ENCODE results near the gene TTC34.

The TTC34 gene

GRCh38 chr1:2828586-2829250, 27.2 kb upstream of the TTC34 start:
- no peak for DNase-seq

DNA sequence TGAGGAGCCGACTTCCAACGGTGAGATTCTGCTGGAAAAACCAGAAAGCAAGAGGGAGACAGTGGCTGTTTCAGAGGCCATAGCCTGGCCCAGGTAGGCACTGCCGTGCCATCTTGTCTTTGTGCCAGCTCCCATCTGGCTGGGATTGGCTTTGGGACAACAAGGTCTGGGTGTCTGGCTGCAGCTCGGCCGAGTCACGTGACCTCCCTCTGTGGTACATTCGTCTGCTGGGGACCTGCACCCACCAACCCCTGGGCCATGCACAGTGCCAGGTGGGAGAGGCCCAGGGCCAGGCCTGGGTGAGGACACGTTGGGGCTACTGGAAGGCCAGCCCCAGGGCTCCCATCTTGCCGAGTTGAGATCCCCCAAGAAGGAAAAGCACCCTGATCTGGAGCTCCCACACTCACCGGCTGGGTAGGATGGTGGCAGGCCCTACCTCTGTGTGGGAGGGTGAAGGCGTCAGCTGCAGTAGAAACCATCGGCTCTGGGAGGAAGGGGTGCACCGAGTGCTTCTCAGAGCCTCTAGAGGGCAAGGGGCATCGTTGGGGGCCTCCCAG, 25.3 kb upstream of the TTC34 start:
- DNase-seq: no peak

DNA sequence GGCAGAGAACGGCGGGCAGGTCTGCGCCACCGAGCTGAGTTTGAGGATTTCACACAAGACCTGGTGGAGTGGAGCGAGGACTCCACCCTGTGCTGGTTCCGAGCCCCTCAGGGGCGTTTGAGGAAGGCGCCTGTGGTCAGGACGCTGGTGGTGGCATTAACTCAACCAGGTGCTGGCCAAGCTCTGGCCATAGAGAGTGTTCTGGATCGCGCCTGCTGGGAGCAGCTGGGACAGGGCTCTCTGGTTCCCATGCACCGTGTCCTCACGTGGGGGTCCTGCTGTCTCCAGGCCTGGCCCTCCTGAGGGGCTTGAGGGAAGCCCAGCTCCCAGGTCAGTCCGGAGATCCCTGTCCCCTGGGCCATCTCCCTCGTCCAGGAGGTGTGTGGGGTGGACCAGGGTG, 24.8 kb upstream of the TTC34 start:
- no peak for DNase-seq

GRCh38 chr1:2825487-2826189, 24.1 kb upstream of the TTC34 start:
- no peak for DNase-seq

DNA sequence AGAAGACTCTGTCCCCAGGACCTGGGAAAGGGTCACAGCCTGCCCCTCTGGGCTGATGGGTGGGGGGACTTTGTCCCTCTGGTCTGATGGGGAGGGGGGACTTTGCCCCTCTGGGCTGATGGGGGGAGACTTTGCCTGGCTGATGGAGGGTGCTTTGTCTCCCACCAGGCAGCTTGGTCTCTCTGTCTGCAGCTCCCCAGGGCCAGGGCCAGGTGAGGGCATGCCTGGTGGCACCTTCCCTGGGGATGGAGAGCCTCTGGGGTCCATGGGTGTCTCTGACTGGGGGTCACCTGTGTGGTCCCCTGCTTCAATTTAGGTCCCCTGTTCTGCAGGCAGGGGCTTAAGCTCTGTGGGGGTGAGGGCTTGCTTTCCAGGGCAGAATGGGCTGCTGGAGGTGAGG, 23.5 kb upstream of the TTC34 start:
- DNase-seq: no peak

GRCh38 chr1:2823921-2824610, 22.6 kb upstream of the TTC34 start:
- no peak for DNase-seq

GRCh38 chr1:2822621-2823145, 21.2 kb upstream of the TTC34 start:
- DNase-seq: no peak

GRCh38 chr1:2821966-2822620, 20.6 kb upstream of the TTC34 start:
- DNase-seq: peak; percentile 24 to 26

- DNase-seq: no peak
Measured at GRCh38 chr1:2821373-2821955, 20.0 kb upstream of the TTC34 start.

GRCh38 chr1:2820731-2821372, 19.4 kb upstream of the TTC34 start:
- DNase-seq: no peak

DNA sequence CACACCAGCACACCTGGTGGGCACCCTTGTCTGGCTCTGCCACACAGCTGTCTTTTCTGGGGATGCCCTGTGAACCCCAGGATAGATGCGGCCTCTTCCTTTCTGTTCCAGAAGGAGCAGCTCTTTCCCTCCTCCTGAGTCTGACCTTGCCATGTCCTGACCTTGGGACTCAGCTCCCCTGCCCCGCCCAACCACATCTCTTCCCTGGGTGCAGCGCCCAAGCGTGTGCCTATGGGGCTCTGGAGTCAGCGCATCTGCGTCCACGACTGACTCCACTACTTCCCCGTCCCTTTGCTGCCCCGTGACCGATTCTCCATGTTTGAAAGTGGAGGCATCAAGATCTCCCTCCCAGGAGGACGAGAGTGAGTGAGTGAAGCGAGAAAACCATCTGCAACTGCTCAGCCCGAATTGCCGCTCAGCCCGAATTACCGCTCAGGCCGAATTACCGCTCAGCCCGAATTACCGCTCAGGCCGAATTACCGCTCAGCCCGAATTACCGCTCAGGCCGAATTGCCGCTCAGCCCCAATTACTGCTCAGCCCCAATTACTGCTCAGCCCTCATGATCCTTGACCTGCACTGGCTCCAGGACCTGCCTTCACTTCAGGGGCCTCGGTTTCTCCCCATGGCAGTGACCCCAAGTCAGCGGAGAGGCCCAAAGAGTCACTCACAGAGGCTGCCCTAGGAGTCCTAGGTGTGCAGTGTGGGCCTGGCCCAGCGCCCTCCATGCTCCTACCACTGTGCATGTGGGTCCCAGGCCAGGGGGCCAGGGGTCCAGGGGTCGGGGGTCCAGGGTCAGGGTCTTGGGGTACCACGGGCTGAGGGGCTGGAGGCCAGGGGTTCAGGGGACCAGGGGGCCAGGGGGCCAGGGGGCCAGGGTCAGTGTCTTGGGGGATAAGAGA, 18.6 kb upstream of the TTC34 start:
- DNase-seq: no peak

DNA sequence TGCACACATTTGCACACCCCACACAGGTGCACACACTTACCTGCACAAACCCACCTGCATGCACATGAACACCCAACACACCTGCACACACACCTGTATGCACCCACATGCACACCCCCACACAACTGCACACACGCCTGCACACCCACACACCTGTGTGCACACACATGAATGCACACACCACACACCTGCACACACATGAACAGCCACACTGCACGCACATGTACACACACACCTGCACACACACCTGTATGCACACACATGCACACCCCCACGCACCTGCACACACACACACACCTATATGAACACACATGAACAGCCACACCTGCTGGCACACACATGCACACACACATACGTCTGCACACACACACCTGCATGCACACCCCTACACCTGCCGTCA, 17.9 kb upstream of the TTC34 start:
- DNase-seq: no peak

GRCh38 chr1:2817784-2818564, 16.5 kb upstream of the TTC34 start:
- DNase-seq: no peak

DNA sequence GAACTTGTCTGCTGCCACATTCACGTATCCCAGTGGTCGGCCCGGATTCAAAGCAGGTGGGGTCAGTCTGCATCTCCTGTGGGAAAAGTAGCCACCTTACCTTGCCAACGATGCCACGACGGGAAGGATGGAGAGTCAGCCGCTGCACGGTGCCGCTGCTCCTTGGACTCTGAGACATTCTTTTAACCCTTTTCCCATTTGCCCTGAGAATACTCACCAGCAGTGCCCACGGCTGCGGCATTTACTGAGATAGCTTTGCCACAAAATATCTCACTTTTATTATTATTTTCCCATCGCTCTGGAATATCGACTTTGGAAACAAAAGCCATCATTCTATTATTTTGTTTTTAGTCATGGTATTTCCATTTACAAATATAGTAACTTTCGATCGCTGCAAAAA, 15.3 kb upstream of the TTC34 start:
- no peak for DNase-seq

DNA sequence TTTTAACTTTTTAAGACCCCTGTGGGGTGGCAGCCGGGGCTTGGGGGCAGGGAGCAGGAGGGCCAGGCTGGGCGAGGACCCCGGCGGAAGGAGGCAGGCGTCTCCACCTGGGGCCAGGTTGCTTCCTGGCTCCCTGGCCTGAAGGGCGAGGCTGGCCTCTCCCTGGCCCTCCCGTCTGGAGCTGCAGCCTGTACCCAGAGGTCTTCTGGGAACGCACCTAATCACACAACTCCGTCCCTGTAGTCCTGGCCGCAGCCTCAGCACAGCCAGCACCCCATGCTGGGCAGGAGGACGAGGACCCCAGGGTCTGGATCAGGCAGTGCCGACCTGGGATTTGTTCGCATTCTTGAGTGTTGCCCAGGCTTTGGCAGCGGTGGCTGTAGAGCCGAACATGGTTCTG, 14.1 kb upstream of the TTC34 start:
- no peak for DNase-seq

- DNase-seq: no peak
Measured at GRCh38 chr1:2814511-2815075, 13.1 kb upstream of the TTC34 start.

DNA sequence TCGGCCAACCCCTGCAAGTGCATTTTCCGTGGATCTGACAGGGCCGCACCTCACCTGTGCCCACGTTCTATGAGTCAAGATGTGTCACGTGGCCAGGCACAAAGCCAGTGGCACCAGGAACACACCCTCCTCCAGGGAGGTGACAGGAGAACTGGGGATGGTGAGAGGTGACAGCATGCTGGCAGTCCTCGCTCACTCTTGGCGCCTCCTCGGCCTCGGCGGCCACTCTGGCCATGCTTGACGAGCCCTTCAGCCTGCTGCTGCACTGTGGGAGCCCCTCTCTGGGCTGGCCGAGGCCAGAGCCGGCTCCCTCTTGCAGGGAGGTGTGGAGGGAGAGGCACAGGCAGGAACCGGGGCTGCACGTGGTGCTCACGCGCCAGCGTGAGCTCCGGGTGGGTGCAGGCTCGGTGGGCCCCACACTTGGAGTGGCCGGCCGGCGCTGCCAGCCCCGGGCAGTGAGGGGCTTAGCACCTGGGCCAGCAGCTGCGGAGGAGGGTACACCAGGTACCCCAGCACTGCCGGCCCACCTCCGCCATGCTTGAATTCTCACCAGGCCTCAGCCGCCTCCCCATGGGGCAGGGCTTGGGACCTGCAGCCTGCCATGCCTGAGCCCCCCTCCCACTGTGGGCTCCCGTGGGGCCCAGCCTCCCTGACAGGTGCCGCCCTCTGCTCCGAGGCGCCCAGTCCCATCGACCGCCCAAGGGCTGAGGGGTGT, 11.6 kb upstream of the TTC34 start:
- no peak for DNase-seq

- DNase-seq: no peak
Measured at GRCh38 chr1:2812136-2812535, 10.6 kb upstream of the TTC34 start.

DNA sequence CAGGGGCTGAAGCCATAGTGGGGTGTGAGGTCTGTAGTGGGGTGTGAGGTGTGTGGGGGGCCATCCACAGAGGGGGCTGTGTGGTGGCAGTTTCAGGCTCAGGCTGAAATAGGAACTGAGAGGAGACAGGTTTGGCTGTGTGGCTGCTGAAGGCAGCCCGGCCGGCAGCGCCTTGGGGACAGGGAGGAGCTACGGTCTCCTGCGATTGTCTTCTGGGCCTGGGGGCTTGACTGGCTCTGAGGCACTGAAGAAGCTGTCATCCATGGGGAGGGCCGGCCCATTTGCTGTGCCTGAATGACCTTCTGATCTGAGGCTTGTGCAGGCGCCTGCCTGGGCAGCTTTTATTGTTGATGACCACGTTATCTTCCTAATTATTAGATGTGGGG, 10.0 kb upstream of the TTC34 start:
- no peak for DNase-seq
